Stimulated activated CD8-positive, alpha-beta memory T cell treated with anti-CD3 and anti-CD28 coated beads, Interleukin-7, amount 100 ng/mL, for 24 hours (primary cell): ENCODE measurements around the gene RAB34.
"Not testable (repeated sequence)": the region's sequence is repeated elsewhere in the genome, so short reads cannot be mapped to it uniquely, and the experiment has no call there.

Experiments used
- DNase-seq: peaks from one replicate; pipeline ENCODE4 v3.0.0-alpha.2; 2020; ENCODE audit warnings: low read depth

RAB34 gene

GRCh38 chr17:28726627-28727491 is 9.2 kb upstream of the RAB34 start:
- DNase-seq: peak; percentile 81

- no peak for DNase-seq
These were observed 8.6 kb upstream of the RAB34 start, which contains the start of gene TLCD1 for GRCh38 chr17:28726226-28726626. Gene TLCD1, minus strand, starts transcription at chr17:28726233. Its CDS starts 136 bp downstream, at chr17:28726097.

- no peak for DNase-seq
These were observed 8.1 kb upstream of the RAB34 start for GRCh38 chr17:28725660-28726225.

GRCh38 chr17:28725166-28725659 is 7.5 kb upstream of the RAB34 start:
- DNase-seq: no peak

- no peak for DNase-seq
These were observed 7.0 kb upstream of the RAB34 start for GRCh38 chr17:28724500-28725165.

- DNase-seq: not testable (repeated sequence)
These were observed 6.3 kb upstream of the RAB34 start for GRCh38 chr17:28723836-28724499.

- no peak for DNase-seq
These were observed 5.6 kb upstream of the RAB34 start for GRCh38 chr17:28723159-28723835.

- DNase-seq: no peak
These were observed 4.9 kb upstream of the RAB34 start for GRCh38 chr17:28722417-28723158.

GRCh38 chr17:28720997-28721329 is 3.3 kb upstream of the RAB34 start:
- not testable (repeated sequence) for DNase-seq

GRCh38 chr17:28720247-28720996 is 2.8 kb upstream of the RAB34 start:
- DNase-seq: no peak

- no peak for DNase-seq
These were observed 1.4 kb upstream of the RAB34 start for GRCh38 chr17:28719021-28719433.

GRCh38 chr17:28718333-28719020 is 809 bp upstream of the RAB34 start:
- no peak for DNase-seq

- no peak for DNase-seq
These were observed 709 bp downstream of the RAB34 start for GRCh38 chr17:28716740-28717577.

- DNase-seq: no peak
These were observed 2.5 kb downstream of the RAB34 start for GRCh38 chr17:28715217-28715616.

GRCh38 chr17:28714281-28714680 is 3.4 kb downstream of the RAB34 start:
- no peak for DNase-seq

- no peak for DNase-seq
These were observed 4.8 kb downstream of the RAB34 start for GRCh38 chr17:28712705-28713415.

GRCh38 chr17:28712032-28712704 is 5.5 kb downstream of the RAB34 start:
- no peak for DNase-seq

- no peak for DNase-seq
These were observed 6.0 kb downstream of the RAB34 start, which contains the start of gene PROCA1 for GRCh38 chr17:28711723-28712031. Gene PROCA1, minus strand, starts transcription at chr17:28711888. Its CDS starts 228 bp downstream, at chr17:28711660.
